ENCODE measurements around the gene ANXA2. TPM values are rescaled to one million over a fixed set of nuclear protein-coding genes. Genes with fewer than 3 reads are reported as not detected.

ANXA2 gene
- total and polyA plus RNA-seq, 2 experiments from 2014 or later, result 202 to 225 TPM

GRCh38 chr15:60355148-60355857 is 42.5 kb downstream of the ANXA2 start:
- no peak overlapping the region for H3K27ac ChIP-seq (ENCODE audit: low read depth)
- ATAC-seq, result no peak
- no peaks in the 10 kb centered on the region for H3K9me3 Mint-ChIP-seq
- no peak for DNase-seq (ENCODE audit: low spot score)
- H3K27me3 ChIP-seq (ENCODE audit: insufficient read depth), result no peaks in the 10 kb centered on the region
- no peak overlapping the region for H3K4me3 Mint-ChIP-seq
- peaks cover 28% of the 10 kb centered on the region for H3K36me3 ChIP-seq (ENCODE audit: insufficient read depth)
- no peaks in the 10 kb centered on the region for H3K4me1 ChIP-seq (ENCODE audit: insufficient read depth)
- H3F3A ChIP-seq (replicated peaks; ENCODE audit: low read depth), result no peaks in the 10 kb centered on the region; the same call in 1 of the 2 replicates
- no peak overlapping the region for H2AFZ ChIP-seq
- no peaks in the 10 kb centered on the region for H3K79me2 ChIP-seq (replicated peaks; ENCODE audit: insufficient read depth)
- peaks cover 19% of the 10 kb centered on the region for H3K36me3 Mint-ChIP-seq (ENCODE audit: low read depth)
- no peak overlapping the region; the same call in 1 of the 2 replicates for H3K27ac Mint-ChIP-seq
- H3K9me2 ChIP-seq (ENCODE audit: insufficient read depth), result no peaks in the 10 kb centered on the region
- H3K27me3 Mint-ChIP-seq (ENCODE audit: insufficient read depth, low read depth, poor library complexity), result no peaks in the 10 kb centered on the region
- no peak for TF ChIP-seq JUNB (IDR thresholded peaks at IDR 0.05; ENCODE audit: unreplicated experiment)
- TF ChIP-seq STAT1 (IDR thresholded peaks at IDR 0.05; ENCODE audit: unreplicated experiment), result no peak
- no peak for TF ChIP-seq ZNF331 (CRISPR knock-in tag; IDR thresholded peaks at IDR 0.05; ENCODE audit: low read depth)
- TF ChIP-seq ZNF114 (CRISPR knock-in tag; IDR thresholded peaks at IDR 0.05), result no peak
- no peak for TF ChIP-seq EZH2phosphoT487 (IDR thresholded peaks at IDR 0.05; ENCODE audit: unreplicated experiment)
- TF ChIP-seq ZNF462 (CRISPR knock-in tag; IDR thresholded peaks at IDR 0.05), result no peak
- TF ChIP-seq CREB1 (CRISPR knock-in tag; IDR thresholded peaks at IDR 0.05; ENCODE audit: low read depth), result no peak
- TF ChIP-seq NANOG (IDR thresholded peaks at IDR 0.05; ENCODE audit: borderline replicate concordance), result no peak
- TF ChIP-seq ETS1 (IDR thresholded peaks at IDR 0.05), result no peak
- no peak for TF ChIP-seq EZH2 (IDR thresholded peaks at IDR 0.05; ENCODE audit: low read depth, unreplicated experiment)
- no peak for TF ChIP-seq REST (IDR thresholded peaks at IDR 0.05; ENCODE audit: unreplicated experiment)
- no peak for TF ChIP-seq CTCF (conservative IDR thresholded peaks at IDR 0.05; ENCODE audit: low read depth in 2 of 2)
- TF ChIP-seq POLR2AphosphoS5 (IDR thresholded peaks at IDR 0.05; ENCODE audit: low read depth), result no peak
- no peak overlapping the region for H3K4me2 ChIP-seq
- peaks cover 7% of the 10 kb centered on the region; the same call in 2 of the 3 replicates for H3K4me1 Mint-ChIP-seq
- H3K4me3 ChIP-seq, result no peak overlapping the region
- no peaks in the 10 kb centered on the region; the same call in 1 of the 2 replicates for H4K20me1 ChIP-seq (replicated peaks; ENCODE audit: insufficient read depth)

Data from GM23338 (cell line).